ENCODE results near the gene PROX1.

GRCh38 chr1:214004795-214005194 is 17.0 kb downstream of the PROX1 start:
- TF ChIP-seq ATF3 (CRISPR knock-in tag; conservative IDR thresholded peaks at IDR 0.05), result no peak
- no peak for TF ChIP-seq CTCF (IDR thresholded peaks at IDR 0.05)
- TF ChIP-seq ZNF512 (CRISPR knock-in tag; IDR thresholded peaks at IDR 0.05; ENCODE audit: borderline replicate concordance), result no peak
- TF ChIP-seq GTF2I (CRISPR knock-in tag; conservative IDR thresholded peaks at IDR 0.05), result no peak
- TF ChIP-seq MAX (CRISPR knock-in tag; IDR thresholded peaks at IDR 0.05), result no peak
- TF ChIP-seq IRF2 (CRISPR knock-in tag; IDR thresholded peaks at IDR 0.05; ENCODE audit: borderline replicate concordance, low read depth), result no peak
- TF ChIP-seq ZSCAN18 (CRISPR knock-in tag; IDR thresholded peaks at IDR 0.05), result no peak

All from WTC11 (cell line).